Raji (cell line): Measurements from ENCODE around the gene KLK7.

Experiments used
- POLR2A ChIP-seq: IDR thresholded peaks from 2 replicates; pipeline ENCODE4 v1.6.1; 2011; ENCODE audit warnings: low read depth, low read length, control low read depth; ENCODE audit not compliant: insufficient read depth

The KLK7 gene

DNA sequence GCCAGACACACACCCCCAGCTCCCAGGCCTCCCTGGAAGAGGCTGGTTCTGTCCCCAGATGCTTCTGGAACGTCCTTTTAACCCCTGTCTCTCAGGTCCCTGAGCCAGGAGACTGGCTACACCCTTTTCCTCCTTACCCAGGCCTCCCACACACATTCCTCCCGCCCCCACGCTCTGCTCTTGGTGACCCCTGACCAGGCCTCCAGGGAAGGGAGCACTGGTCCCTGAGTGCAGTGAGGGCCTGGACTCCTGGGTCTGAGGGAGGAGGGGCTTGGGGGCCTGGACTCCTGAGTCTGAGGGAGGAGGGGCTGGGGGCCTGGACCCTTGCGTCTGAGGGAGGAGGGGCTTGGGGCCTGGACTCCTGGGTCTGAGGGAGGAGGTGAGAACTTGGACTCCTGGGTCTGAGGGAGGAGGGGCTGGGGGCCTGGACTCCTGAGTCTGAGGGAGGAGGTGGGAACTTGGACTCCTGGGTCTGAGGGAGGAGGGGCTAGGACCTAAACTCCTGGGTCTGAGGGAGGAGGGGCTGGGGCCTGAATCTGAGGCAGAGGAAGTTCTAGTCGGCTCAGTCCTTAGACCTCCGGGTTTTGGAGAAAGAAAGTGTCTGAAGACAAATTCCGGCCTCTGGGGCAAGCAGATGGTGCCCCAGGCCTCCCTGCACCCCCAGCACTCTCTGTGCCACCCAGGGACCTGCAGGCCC is 14.9 kb downstream of the KLK7 start:
- no peak for TF ChIP-seq POLR2A

DNA sequence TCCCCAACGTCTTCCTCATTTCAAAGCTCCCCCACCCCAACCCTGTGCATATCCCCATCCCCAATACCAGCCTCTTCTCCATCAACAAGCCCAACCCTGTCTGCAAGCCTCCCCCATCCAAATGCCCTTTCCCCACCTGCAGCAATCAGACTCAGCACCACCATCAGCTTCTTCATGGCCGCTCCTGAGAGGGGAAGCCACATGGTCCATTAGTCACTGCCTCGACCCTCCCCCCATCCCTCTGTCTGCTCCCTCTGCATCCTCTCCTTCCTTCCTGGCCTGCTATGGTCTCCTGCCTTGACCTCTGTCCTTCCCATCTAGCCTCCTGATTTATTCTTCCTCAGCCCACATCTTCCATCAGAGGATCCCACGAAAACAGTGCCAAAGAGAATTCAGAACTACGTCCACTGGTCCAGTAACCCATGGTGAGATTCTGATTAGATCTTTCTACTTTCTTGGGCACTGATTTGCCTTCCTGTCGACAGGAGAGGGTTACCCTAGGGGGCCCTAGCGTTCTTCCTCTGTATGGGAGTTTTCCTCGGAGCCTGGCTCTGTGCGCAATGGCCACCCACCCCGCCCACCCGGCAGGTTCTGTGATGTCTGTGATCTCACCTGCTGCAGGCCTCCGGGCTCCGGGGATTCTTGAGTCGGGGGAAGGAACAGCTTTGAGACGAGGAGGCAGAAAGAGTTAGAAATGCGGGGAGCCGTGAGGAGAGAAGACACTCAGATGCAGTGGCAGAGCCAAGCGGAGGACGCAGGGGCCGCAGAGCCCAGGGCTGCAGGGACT is 15.6 kb downstream of the KLK7 start:
- no peak for TF ChIP-seq POLR2A

DNA sequence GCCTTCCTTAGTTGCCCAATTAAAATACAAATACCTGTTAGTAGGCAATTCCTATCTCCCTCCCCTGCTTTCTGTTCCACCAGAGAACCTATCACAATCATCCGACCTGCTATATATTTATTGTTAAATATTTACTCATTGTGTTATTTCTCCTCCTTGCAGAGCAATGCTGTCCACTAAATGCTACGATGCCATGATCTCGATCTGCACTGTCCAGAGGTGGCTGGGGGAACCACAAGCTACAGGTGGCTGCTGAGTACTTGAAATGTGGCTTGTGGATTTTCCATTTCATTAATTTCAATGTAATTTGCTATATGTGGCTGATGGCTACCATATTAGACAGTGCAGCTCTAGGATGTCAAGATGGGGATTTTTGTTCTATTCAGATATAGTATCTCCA is 19.5 kb downstream of the KLK7 start:
- no peak for TF ChIP-seq POLR2A

DNA sequence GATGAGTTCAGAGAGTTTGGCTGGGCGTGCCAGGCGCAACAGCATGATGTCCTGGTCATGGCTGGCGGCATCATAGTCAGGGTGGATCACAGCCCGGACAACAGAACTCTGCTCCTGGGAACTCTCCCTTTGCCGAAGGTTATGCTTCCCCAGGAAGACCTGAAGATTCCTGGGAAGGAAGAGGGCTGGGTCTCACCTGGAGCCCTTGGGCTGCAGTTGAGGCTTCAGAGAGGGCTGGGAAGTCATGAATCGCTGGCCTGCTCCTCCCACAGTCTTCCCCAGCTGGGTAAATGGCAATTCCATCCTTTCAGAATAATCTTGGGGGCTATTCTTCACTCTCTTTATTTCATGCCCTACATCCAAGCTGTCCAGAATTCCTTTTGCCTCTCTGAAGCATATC is 20.3 kb downstream of the KLK7 start:
- TF ChIP-seq POLR2A, result no peak

DNA sequence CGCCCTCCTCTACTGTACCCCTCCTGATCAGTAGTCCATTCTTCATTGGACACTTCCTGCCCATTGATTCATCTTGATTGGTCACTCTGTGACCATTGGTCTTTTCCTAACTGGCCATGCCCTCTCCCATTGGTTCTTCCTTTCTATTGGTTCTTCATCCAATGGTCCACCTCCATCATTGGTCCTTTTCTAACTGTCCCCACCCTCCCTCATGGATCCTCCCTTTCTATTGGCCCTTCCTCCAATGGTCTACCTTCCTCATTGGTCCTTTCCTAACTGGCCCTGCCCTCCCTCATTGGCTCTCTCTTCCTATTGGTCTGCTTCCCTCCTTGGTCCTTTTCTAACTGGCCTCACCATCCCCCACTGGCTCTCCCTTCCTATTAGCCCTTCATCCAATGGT is 21.5 kb downstream of the KLK7 start:
- no peak for TF ChIP-seq POLR2A

DNA sequence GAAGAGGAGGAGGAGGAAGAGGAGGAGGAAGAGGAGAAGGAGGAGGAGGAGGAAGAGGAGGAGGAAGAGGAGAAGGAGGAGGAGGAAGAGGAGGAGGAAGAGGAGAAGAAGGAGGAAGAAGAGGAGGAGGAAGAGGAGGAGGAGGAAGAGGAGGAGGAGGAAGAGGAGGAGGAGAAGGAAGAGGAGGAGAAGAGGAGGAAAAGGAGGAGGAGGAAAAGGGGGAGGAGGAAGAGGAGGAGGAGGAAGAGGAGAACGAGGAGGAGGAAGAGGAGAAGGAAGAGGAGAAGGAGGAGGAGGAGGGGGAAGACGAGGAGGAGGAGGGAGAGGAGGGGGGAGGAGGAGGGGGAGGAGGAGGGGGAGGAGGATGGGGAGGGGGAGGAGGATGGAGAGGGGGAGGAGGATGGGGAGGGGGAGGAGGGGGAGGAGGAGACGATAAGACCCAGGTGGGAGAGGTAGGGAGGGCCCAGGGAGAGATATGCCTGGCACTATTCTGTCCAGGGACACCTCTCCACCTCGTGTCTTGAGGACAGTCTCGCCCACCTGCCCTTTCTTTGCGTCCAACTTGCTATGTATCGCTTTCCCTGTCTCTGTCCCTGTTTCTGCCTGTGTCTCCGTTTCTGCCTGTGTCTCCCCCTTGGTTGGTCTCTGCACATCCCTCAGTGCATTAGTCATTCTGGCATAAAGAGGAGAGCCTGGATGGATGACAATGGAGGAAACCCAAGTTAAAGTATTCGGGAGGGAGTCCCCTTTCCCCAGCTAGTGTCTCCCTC is 23.8 kb downstream of the KLK7 start:
- no peak for TF ChIP-seq POLR2A

DNA sequence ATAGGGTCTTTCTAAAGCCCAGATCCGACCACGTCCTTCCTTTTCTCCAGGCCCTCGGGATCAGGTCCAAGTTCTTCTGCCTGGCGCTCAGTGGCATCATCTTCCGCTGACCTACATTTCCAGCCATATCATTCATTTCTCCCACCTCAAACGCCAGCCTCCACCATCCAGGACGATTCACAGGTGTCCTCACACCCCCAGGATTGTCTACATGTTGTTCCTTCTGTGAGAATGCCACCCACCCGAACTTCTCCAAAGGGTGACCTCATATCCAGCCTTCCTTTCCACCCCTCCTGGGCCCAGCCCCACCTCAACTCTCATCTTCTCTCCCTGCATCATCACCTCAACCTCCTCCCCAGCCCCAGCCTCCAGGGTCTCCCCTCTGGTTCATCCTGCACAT is 26.1 kb downstream of the KLK7 start:
- TF ChIP-seq POLR2A, result no peak

DNA sequence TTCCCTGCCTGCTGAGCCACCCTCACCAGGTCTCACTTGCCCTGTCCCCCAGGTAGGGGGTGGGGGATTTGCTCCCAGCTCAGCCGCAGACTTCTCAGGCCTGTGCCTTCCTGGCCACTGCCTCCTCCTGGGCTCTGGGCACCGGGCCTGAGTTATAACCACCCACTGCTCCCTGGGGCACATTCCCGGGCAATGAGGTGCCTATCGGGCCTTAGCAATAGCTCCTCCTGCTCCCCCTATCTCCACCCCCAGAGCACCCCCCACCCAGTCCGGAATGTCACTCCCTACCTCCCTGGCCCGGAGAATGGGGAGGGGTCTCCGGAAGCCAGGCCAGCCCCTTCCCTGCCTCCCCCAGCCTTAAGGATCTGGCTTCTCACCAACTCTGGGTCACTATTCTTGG is 30.8 kb downstream of the KLK7 start, which contains the start of gene KLK5:
TSS of gene KLK5 (minus strand) at position 129 of the 400 bp plus-strand sequence. CDS start 381 bp downstream, outside the sequence.
- no peak for TF ChIP-seq POLR2A

DNA sequence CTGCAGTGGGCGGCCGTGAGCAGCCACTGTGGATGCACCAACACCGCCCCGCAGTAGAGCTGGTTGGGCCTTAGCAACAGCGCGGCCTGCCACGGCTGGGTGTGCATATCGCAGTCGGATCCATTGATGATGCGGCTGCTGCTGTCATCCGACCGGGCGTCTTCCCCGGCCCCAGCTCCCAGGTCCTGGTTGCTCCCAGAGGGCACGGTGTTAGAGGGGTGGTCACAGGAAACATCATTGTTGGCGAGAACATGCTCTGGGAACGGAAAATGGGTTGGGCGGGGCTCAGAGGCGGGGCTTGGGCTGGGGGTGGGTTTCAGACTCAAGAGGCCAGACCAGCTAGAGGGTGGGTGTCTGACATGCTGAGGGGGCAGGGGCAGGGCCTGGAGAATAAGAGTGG is 33.9 kb downstream of the KLK7 start:
- TF ChIP-seq POLR2A, result no peak

DNA sequence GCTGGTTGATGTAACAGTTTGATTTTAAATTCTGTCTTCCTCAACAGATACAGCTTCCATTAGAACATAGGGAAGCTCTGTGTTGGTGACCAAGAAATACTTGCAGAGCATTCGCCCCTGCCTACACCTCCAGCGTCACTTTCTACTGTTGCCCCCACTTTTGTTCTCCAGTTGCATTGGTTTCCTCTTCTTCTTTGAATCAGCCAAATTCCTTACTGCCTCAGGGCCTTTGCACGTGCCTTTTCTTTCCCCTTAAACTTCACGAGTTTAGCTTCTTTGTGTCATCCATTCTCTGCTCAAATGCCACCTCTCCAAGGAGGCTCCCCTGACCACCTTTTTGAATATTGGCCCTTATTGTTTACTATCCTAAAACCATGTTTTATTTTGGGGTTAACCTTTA is 36.6 kb downstream of the KLK7 start:
- TF ChIP-seq POLR2A, result no peak

DNA sequence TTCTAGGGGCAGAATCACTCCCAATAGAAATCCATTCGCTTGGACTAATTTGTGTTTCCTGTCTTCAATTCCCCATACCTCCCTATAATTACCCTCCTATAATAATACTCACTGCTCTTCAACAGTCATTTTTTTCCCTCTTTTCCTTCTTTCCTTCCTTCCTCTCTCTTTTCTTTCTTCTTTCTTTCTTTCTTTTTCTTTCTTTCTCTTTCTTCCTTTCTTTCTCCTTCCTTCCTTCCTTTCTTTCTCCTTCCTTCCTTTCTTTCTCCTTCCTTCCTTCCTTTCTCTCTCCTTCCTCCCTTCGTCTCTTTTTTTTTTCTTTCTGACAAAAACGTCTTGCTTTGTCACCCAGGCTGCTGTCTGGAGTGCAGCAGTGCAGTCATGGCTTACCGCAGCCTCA is 38.9 kb downstream of the KLK7 start:
- no peak for TF ChIP-seq POLR2A

DNA sequence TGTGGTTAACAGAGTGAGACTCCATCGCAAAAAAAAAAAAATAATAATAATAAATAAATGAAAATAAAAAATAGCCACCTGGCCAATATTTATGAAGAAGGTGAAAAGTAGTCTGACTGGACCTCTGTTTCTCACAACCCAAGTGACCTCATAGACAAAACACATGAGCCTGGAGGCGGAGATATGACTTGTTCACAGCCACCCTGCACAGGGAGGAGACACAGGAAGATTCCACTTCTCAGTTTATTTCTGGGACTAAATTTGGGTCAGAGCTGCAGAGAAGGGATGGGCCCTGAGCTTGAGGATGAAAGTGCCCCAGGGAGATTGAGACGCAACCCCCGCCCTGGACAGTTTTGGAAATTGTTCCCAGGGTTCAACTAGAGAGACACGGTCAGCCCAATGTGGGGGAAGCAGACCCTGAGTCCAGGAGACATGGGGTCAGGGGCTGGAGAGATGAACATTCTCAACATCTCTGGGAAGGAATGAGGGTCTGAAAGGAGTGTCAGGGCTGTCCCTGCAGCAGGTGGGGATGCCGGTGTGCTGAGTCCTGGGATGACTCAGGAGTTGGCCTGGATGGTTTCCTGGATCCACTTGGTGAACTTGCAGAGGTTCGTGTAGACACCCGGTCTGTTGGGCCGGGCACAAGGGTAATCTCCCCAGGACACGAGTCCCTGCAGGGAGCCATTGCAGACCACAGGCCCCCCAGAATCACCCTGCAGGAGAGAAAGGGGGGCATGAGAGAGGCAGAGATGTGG is 40.5 kb downstream of the KLK7 start:
- TF ChIP-seq POLR2A, result no peak

DNA sequence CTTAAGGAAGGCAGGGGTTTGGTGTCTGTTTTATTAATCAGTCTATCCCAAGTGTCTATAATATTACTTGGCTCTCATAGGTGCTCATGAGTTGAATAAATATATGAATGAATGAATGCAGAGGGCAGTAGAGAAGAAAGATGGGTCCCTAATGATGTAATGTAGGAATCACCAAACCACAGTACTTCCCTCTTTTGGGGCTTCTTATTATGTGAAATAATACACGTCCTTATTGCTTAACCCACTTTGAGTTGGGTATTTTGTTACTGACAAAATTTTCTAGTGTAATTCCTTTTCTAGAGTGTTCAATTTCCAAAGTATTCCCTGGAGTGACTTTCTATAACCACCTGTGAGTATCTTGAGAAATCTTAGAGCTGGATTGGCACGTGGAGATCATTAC is 44.1 kb downstream of the KLK7 start:
- no peak for TF ChIP-seq POLR2A

DNA sequence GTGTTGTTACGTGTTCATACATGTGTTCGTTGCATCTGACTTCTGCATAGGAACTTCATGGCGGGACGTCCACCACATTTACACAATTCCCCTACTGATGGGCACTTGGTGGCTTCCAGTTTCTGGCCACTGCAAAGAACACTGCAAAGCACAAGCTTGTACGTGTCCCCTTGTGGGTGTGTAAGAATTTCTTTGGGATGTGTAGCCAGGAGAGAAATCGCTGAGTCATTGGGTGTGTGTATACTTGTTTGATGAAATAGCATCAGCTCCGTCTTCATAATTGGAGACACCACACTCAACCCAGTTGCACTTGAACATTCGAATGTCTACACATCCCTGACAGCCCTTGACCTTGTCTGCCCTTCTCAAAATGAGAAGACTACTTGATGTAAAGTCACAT is 50.1 kb downstream of the KLK7 start:
- TF ChIP-seq POLR2A, result no peak

DNA sequence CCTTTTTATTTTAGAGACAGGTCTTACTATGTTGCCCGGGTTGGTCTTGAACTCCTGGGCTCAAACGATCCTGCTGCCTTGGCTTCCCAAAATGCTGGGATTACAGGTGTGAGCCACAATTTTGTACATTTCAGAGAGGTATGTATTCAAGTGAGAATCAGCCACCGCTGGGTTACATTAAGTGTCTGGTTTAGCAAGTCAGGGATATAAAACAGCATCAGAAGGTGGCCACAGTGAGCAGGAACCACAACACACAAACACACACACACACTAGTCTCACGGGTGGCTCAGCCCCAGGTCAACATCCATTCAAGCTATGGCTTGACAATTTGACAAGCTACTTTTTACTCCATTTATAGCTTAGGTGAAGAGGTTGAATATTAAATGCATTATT is 51.0 kb downstream of the KLK7 start:
- TF ChIP-seq POLR2A, result no peak
